Spinal cord (tissue), 10 donors: ENCODE results near the gene SFXN5. TPM values are rescaled to one million over a fixed set of nuclear protein-coding genes. Genes with fewer than 3 reads are reported as not detected.

Source experiments
- DNase-seq, 6 donors: peaks; one replicate each; pipeline versions ENCODE4 v3.0.0 to v3.0.0-alpha.2; 2013 to 2015; ENCODE audit warnings: low spot score in 6 of 6, low read depth in 4 of 6
- H3K27ac ChIP-seq: one replicate; pipeline ENCODE4 v1.5.1; 2013; ENCODE audit warnings: low read depth, low read length, control low read depth
- H3K27me3 ChIP-seq: one replicate; pipeline ENCODE4 v1.6.1; 2013; ENCODE audit warnings: low read length; ENCODE audit not compliant: control insufficient read depth, insufficient read depth
- H3K36me3 ChIP-seq: one replicate; pipeline ENCODE4 v1.6.1; 2013; ENCODE audit warnings: low read length; ENCODE audit not compliant: control insufficient read depth, insufficient read depth
- H3K4me1 ChIP-seq: one replicate; pipeline ENCODE4 v1.6.1; 2013; ENCODE audit warnings: low read length; ENCODE audit not compliant: control insufficient read depth, insufficient read depth
- H3K4me3 ChIP-seq: one replicate; pipeline ENCODE4 v1.5.1; 2013; ENCODE audit warnings: low read depth, low read length, control low read depth
- H3K9me3 ChIP-seq: one replicate; pipeline ENCODE4 v1.6.1; 2013; ENCODE audit warnings: low read length; ENCODE audit not compliant: control insufficient read depth, insufficient read depth
- WGBS: methylation state at CpG from one replicate; pipeline ENCODE4 v1.1.5; 2013; ENCODE audit warnings: missing lambda C conversion rate; ENCODE audit not compliant: insufficient coverage; 5-methylcytosine and 5-hydroxymethylcytosine counted together
- polyA plus RNA-seq, 2 donors: library from polyadenylated mRNA; unstranded; fragments of 120-200 nt; gene quantifications; one replicate each; pipeline ENCODE4 v1.2.1, GENCODE V29; 2013; ENCODE audit not compliant: insufficient read length in 2 of 2
- total RNA-seq, 2 donors: library from RNA; depleted of rRNA in 1 of 2; stranded (reverse); fragments of 120-200 nt in 1 of 2; fragments of >200 nt in 1 of 2; gene quantifications; one replicate each; pipeline versions ENCODE4 v1.2.3 to v1.2.4, GENCODE V29; 2013 to 2014
- donor health status: healthy.

SFXN5 gene
- total and polyA plus RNA-seq, 4 donors, result 26.0 to 73.9 (median 54.8) TPM

DNA sequence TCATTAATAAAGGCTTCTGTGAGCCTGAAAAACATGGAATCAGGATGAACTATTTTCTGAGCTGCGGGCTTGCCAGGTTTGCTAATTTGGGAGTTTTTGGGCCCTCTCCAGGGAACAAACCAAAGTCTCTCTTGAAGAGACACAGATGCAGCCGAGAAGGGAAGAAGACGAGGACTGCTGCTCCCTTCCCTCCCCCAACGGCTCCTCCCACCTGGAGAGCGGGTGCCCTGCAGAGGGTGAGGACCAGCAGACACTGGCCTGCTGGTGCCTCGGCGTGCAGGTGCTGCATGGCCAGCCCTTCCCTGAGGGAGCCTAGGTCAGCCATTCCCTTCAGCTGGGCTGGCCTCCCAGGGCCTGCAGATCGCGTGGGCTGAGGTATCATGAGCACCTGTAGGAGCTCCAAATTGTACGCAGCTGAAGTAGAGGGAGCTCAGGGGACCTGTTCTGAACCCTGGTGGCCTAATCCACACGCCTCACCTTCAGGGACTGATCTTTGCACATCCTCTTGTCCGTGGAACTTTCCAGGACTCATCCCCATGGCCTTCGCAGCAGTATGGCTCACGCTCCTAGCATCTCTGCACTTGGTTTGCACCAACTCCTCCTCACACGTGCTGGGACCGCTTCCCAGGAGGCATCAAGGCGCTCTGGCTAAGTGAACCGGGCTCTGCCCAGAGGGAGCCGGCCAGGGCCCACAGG lies 134.7 kb downstream of the SFXN5 start:
- Histone ChIP-seq H3K36me3 (peaks cover 23% of the 10 kb centered on the region), H3K27ac (no peak overlapping the region)
- peak in 1 of 6 donors; percentile 90 for DNase-seq

DNA sequence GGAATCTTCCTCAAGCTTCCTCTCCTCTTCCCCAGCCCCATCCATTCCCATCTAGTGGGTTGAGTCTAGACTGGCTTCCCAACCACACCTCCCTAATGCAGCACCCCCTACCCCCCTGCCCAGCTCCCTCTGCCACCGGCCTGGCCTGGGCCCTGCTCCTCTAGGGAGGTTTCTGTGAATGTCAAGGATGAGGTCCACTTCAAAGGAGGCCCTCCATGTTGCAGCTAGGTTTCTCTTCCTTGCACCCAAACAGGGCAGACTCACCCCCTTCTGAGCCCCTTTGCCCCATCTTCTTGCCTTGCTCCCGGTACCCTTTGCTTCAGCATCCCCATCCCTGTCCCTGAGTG lies 135.9 kb downstream of the SFXN5 start:
- no peaks in the 10 kb centered on the region for H3K9me3 ChIP-seq
- H3K27ac ChIP-seq, result no peak overlapping the region
- H3K4me3 ChIP-seq, result no peak overlapping the region
- no peak for DNase-seq
- H3K27me3 ChIP-seq, result peaks cover 7% of the 10 kb centered on the region
- WGBS, result 100% methylated on average over 1 of the region's 2 CpGs
- peaks cover 3% of the 10 kb centered on the region for H3K4me1 ChIP-seq
- H3K36me3 ChIP-seq, result peaks cover 18% of the 10 kb centered on the region

More for the DNA sequence above, 134.7 kb downstream of the SFXN5 start:
- Histone ChIP-seq H3K27me3 (peaks cover 2% of the 10 kb centered on the region), H3K4me3 (no peak overlapping the region), H3K9me3 (no peaks in the 10 kb centered on the region), H3K4me1 (peaks cover 5% of the 10 kb centered on the region)
- 68% methylated on average over 19 of the region's 19 CpGs for WGBS

DNA sequence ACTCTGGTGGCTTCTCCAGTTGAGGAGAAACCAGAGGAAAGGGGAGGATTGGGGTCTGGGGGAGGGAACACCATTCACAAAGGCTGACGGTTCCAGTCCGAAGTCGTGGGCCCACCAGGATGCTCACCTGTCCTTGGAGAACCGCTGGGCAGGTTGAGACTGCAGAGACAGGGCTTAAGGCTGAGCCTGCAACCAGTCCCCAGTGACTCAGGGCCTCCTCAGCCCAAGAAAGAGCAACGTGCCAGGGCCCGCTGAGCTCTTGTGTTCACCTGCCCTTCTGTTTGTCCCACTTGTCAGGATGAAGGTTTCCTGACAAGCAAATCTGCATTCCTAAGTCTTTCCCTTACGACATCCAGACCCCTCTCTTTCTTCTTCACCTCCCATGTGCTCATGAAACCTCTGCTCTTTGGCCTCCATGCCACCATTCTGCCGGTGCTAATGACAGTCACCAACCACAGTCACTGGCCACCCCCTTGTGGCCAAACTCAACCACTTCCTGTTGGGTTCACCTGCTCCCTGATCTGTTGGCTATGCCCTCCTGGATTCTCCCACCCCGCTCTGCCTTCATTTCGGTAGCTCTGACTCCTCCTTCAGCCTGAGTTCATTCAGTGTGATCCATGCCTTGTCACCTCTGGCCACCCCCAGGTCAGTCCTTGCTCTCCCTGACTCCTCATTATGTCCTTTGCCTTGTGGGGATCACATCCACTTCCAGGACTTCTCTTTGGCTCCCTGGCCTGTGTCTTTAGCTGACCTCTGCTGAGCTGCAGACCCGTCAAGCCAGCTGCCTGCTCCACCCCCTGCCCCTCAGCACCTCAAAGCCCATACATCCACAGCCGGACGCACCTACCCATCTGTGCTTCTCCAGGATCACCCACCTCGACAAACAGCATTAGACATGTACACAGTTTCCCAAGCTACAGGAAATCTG lies 136.6 kb downstream of the SFXN5 start:
- Histone ChIP-seq H3K4me1 (peaks cover 3% of the 10 kb centered on the region), H3K4me3 (no peak overlapping the region), H3K27ac (no peak overlapping the region), H3K27me3 (peaks cover 12% of the 10 kb centered on the region), H3K36me3 (peaks cover 16% of the 10 kb centered on the region), H3K9me3 (no peaks in the 10 kb centered on the region)
- DNase-seq, result no peak
- 82% methylated on average over 14 of the region's 14 CpGs for WGBS

DNA sequence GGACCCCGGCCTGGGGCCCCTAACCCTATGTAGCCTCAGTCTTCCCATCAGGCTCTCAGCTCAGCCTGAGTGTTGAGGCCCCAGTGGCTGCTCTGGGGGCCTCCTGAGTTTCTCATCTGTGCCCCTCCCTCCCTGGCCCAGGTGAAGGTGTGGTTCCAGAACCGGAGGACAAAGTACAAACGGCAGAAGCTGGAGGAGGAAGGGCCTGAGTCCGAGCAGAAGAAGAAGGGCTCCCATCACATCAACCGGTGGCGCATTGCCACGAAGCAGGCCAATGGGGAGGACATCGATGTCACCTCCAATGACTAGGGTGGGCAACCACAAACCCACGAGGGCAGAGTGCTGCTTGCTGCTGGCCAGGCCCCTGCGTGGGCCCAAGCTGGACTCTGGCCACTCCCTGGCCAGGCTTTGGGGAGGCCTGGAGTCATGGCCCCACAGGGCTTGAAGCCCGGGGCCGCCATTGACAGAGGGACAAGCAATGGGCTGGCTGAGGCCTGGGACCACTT lies 137.8 kb downstream of the SFXN5 start:
- WGBS, result 91% methylated on average over 11 of the region's 12 CpGs
- H3K4me1 ChIP-seq, result peaks cover 3% of the 10 kb centered on the region
- H3K4me3 ChIP-seq, result no peak overlapping the region
- H3K27ac ChIP-seq, result no peak overlapping the region
- DNase-seq, result no peak
- peaks cover 22% of the 10 kb centered on the region for H3K27me3 ChIP-seq
- H3K9me3 ChIP-seq, result no peaks in the 10 kb centered on the region
- peaks cover 15% of the 10 kb centered on the region for H3K36me3 ChIP-seq

DNA sequence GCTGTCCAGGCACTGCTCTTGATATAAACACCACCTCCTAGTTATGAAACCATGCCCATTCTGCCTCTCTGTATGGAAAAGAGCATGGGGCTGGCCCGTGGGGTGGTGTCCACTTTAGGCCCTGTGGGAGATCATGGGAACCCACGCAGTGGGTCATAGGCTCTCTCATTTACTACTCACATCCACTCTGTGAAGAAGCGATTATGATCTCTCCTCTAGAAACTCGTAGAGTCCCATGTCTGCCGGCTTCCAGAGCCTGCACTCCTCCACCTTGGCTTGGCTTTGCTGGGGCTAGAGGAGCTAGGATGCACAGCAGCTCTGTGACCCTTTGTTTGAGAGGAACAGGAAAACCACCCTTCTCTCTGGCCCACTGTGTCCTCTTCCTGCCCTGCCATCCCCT lies 138.3 kb downstream of the SFXN5 start:
- H3K36me3 ChIP-seq, result peaks cover 11% of the 10 kb centered on the region
- WGBS, result 72% methylated on average over 2 of the region's 5 CpGs
- H3K4me1 ChIP-seq, result peaks cover 3% of the 10 kb centered on the region
- no peaks in the 10 kb centered on the region for H3K9me3 ChIP-seq
- peaks cover 26% of the 10 kb centered on the region for H3K27me3 ChIP-seq
- no peak overlapping the region for H3K4me3 ChIP-seq
- H3K27ac ChIP-seq, result no peak overlapping the region
- DNase-seq, result no peak

DNA sequence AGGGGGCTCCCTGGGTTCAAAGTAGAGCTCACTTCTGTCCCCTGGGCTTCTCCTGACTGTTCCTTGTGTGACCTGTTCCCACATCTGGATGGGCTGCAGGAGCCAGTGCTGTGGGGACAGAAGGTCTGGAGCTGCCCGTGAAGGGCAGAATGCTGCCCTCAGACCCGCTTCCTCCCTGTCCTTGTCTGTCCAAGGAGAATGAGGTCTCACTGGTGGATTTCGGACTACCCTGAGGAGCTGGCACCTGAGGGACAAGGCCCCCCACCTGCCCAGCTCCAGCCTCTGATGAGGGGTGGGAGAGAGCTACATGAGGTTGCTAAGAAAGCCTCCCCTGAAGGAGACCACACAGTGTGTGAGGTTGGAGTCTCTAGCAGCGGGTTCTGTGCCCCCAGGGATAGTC lies 138.7 kb downstream of the SFXN5 start:
- no peak overlapping the region for H3K4me3 ChIP-seq
- DNase-seq, result no peak
- H3K36me3 ChIP-seq, result peaks cover 11% of the 10 kb centered on the region
- H3K4me1 ChIP-seq, result peaks cover 3% of the 10 kb centered on the region
- no peaks in the 10 kb centered on the region for H3K9me3 ChIP-seq
- no peak overlapping the region for H3K27ac ChIP-seq
- peaks cover 28% of the 10 kb centered on the region for H3K27me3 ChIP-seq
- WGBS, result 95% methylated on average over 3 of the region's 4 CpGs

DNA sequence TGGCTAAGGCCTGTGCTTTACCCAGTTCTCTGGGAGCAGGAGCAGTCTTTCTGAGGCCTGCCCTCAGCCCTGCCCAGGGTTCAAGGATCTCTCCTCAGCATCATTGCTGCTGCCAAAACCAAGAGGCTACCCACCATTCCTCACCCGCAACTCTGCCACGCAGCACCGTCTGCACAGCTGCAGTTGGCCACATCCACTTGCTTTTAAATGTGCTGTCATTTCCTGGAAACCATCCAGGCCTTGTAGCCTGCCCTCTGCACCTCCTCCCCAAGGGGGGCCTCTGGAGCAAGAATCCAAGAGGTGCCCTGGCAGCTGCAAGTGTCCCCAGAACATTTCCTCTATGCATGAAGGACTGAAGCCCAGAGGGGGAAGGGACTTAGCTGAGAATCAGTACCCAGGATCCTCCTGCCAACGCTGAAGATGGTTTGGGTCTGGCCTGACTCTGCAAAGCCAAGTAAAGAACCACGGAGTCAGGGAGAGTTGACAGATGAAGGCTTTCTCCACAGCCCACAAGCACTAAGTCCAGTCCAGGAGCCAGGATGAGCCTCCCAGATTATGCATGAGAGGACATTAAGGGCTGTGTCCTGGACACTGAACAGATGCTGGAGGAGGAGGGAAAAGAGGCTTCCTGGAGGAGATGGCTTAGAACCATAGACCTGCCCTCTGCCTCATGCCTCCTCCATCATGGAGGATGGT lies 139.3 kb downstream of the SFXN5 start:
- Histone ChIP-seq H3K4me3 (no peak overlapping the region), H3K27ac (no peak overlapping the region), H3K27me3 (peaks cover 34% of the 10 kb centered on the region), H3K36me3 (peaks cover 8% of the 10 kb centered on the region), H3K4me1 (peaks cover 3% of the 10 kb centered on the region), H3K9me3 (no peaks in the 10 kb centered on the region)
- DNase-seq, result no peak
- 55% methylated on average over 4 of the region's 5 CpGs for WGBS

DNA sequence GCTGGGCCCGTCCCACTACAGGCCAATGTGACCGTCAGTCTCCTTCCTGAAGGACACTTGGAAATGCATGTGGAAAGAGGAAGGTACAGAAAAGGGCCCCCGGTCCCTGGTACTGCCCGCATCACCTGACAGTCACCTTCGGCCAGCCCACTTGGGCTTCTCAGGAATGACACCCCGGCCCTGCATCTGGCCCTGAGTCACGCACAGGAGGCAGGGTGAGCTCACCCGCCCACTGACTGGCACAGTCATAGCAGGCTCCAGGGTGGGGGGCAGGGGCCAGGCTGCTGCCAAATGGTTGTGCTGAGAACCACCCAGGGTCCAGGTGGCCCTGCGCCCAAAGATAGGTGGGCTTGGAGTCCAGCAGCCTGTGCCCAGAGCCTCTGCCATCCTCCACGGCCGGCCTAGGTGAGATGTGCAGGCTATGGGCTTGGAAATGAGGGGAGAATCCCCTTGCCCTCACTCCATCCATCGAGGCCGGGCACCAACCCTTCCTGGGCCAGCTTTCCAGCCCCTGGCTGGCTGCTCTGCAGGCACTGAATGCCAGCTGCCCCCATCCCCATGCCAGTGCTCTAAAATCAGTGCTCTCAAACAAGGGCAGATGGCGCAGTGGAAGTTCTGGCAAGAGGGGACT lies 140.1 kb downstream of the SFXN5 start:
- Histone ChIP-seq H3K9me3 (no peaks in the 10 kb centered on the region), H3K36me3 (peaks cover 2% of the 10 kb centered on the region), H3K27me3 (peaks cover 42% of the 10 kb centered on the region), H3K4me3 (no peak overlapping the region), H3K4me1 (peaks cover 3% of the 10 kb centered on the region), H3K27ac (no peak overlapping the region)
- no peak for DNase-seq
- WGBS, result 91% methylated on average over 13 of the region's 14 CpGs

DNA sequence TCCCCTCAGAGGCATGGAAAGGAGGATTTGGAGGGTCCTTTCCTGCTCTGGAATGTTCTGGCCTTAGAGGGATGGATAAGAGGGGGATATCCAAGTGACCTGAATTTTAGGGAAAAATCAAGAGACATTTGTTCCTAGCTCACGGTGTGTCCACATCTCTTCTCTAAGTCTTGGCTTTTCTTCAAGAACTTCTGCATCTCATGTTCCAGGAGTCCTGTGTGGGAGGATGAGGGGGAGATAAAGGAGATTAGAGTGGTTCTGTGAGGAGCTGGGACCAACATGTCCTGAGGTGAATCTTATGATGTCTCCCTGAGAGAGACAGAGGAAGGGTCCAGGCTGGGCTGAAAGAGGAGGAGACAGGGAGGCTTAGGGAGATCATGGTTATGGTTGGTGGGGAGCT lies 142.5 kb downstream of the SFXN5 start:
- Histone ChIP-seq H3K27me3 (peaks cover 65% of the 10 kb centered on the region), H3K27ac (no peak overlapping the region)
- no CpG with 5 or more reads among the region's 1 CpG for WGBS

More for the DNA sequence above, 142.5 kb downstream of the SFXN5 start:
- Histone ChIP-seq H3K9me3 (no peaks in the 10 kb centered on the region), H3K4me1 (peaks cover 18% of the 10 kb centered on the region), H3K4me3 (no peak overlapping the region), H3K36me3 (no peaks in the 10 kb centered on the region)
- no peak for DNase-seq
